HEK293 (cell line): ENCODE data around the gene SNN.

Source experiments
- CTCF ChIA-PET: fragments of 350-600 bp; formaldehyde crosslinking; extraction: SDS; loops from one replicate; lab custom pipeline; 2021; ENCODE audit warnings: antibody characterized with exemption; lab: Yijun Ruan, JAX
- POLR2A ChIA-PET: fragments of 300-600 bp; formaldehyde crosslinking; extraction: SDS; loops from one replicate; lab custom pipeline; 2020; ENCODE audit warnings: antibody characterized with exemption, inconsistent platforms; lab: Yijun Ruan, JAX
- H3K27ac ChIP-seq: fragments of 200-500 bp; sonication (Bioruptor generic); 2 replicates; pipeline ENCODE4 v1.5.1; 2014; ENCODE audit warnings: low read depth, low read length, control low read depth, inconsistent platforms; ENCODE audit errors: extremely low read depth
- H3K36me3 ChIP-seq, 2 experiments: fragments of 200-500 bp in 1 of 2; sonication (Bioruptor generic) in 1 of 2; 1 replicate in 1 of 2; 2 replicates in 1 of 2; pipeline ENCODE4 v1.5.1; 2014 to 2017; ENCODE audit warnings: inconsistent platforms in 2 of 2, low read length in 2 of 2; ENCODE audit not compliant: control insufficient read depth in 2 of 2, insufficient read depth in 1 of 2
- H3K4me1 ChIP-seq: fragments of 200-500 bp; sonication (Bioruptor generic); 2 replicates; pipeline ENCODE4 v1.5.1; 2014; ENCODE audit warnings: mild to moderate bottlenecking, low read length, inconsistent platforms; ENCODE audit not compliant: control insufficient read depth, insufficient read depth
- H3K4me3 ChIP-seq: 2 replicates; pipeline ENCODE4 v1.5.1; 2011; ENCODE audit warnings: low read depth, mild to moderate bottlenecking, control low read depth, low read length, moderate library complexity
- H3K9me3 ChIP-seq: fragments of 200-500 bp; sonication (Bioruptor generic); 2 replicates; pipeline ENCODE4 v1.5.1; 2014; ENCODE audit warnings: low read depth, low read length, inconsistent platforms; ENCODE audit not compliant: control insufficient read depth, insufficient read depth
- KLF10 ChIP-seq: fragments of 450-650 bp; IDR thresholded peaks from 2 replicates; pipeline ENCODE4 v1.5.1; 2018; ENCODE audit warnings: missing biosample characterization, mild to moderate bottlenecking, missing genetic modification characterization
- OSR2 ChIP-seq: fragments of 450-650 bp; formaldehyde crosslinking; IDR thresholded peaks from 2 replicates; pipeline ENCODE4 v1.5.1; 2016; ENCODE audit warnings: missing biosample characterization, missing genetic modification characterization
- REPIN1 ChIP-seq: fragments of 450-650 bp; formaldehyde crosslinking; IDR thresholded peaks from 2 replicates; pipeline ENCODE4 v1.5.1; 2017; ENCODE audit warnings: missing biosample characterization, missing genetic modification characterization, low read depth
- SCRT1 ChIP-seq: fragments of 450-650 bp; formaldehyde crosslinking; IDR thresholded peaks from 2 replicates; pipeline ENCODE4 v1.5.1; 2016; ENCODE audit warnings: missing biosample characterization, missing genetic modification characterization, borderline replicate concordance
- SP2 ChIP-seq: fragments of 450-650 bp; formaldehyde crosslinking; IDR thresholded peaks from 2 replicates; pipeline ENCODE4 v1.5.1; 2016; ENCODE audit warnings: missing biosample characterization, missing genetic modification characterization
- SP7 ChIP-seq: fragments of 450-650 bp; formaldehyde crosslinking; IDR thresholded peaks from 2 replicates; pipeline ENCODE4 v1.5.1; 2016; ENCODE audit warnings: missing biosample characterization, missing genetic modification characterization
- ZBTB7A ChIP-seq: fragments of 450-650 bp; formaldehyde crosslinking; IDR thresholded peaks from 2 replicates; pipeline ENCODE4 v1.5.1; 2016; ENCODE audit warnings: low read depth, missing biosample characterization, missing genetic modification characterization
- ZFP41 ChIP-seq: fragments of 450-650 bp; formaldehyde crosslinking; IDR thresholded peaks from 2 replicates; pipeline ENCODE4 v1.5.1; 2016; ENCODE audit warnings: missing biosample characterization, missing genetic modification characterization, borderline replicate concordance
- ZNF112 ChIP-seq: fragments of 450-650 bp; formaldehyde crosslinking; IDR thresholded peaks from 2 replicates; pipeline ENCODE4 v1.5.0; 2017; ENCODE audit warnings: missing biosample characterization, missing genetic modification characterization
- ZNF140 ChIP-seq: fragments of 450-650 bp; formaldehyde crosslinking; IDR thresholded peaks from 2 replicates; pipeline ENCODE4 v1.5.1; 2016; ENCODE audit warnings: missing biosample characterization, missing genetic modification characterization
- ZNF155 ChIP-seq: fragments of 450-650 bp; formaldehyde crosslinking; IDR thresholded peaks from 2 replicates; pipeline ENCODE4 v1.5.1; 2016; ENCODE audit warnings: missing biosample characterization, missing genetic modification characterization
- ZNF571 ChIP-seq: fragments of 450-650 bp; formaldehyde crosslinking; IDR thresholded peaks from 2 replicates; pipeline ENCODE4 v1.5.0; 2017; ENCODE audit warnings: missing biosample characterization, missing genetic modification characterization
- ZNF624 ChIP-seq: fragments of 450-650 bp; formaldehyde crosslinking; IDR thresholded peaks from 2 replicates; pipeline ENCODE4 v1.5.1; 2017; ENCODE audit warnings: missing biosample characterization, missing genetic modification characterization
- ZNF629 ChIP-seq: fragments of 450-650 bp; formaldehyde crosslinking; IDR thresholded peaks from 2 replicates; pipeline ENCODE4 v1.5.1; 2017; ENCODE audit warnings: missing biosample characterization, missing genetic modification characterization
- TF ChIP-seq, protein P1 (sequence below): fragments of 450-650 bp; formaldehyde crosslinking; IDR thresholded peaks from 2 replicates; pipeline ENCODE4 v1.5.1; 2016; ENCODE audit warnings: missing biosample characterization, missing genetic modification characterization
- TF ChIP-seq, protein P2 (sequence below): fragments of 450-650 bp; formaldehyde crosslinking; IDR thresholded peaks from 2 replicates; pipeline ENCODE4 v1.5.1; 2016; ENCODE audit warnings: missing biosample characterization, missing genetic modification characterization
- TF ChIP-seq, protein P3 (sequence below): fragments of 450-650 bp; formaldehyde crosslinking; IDR thresholded peaks from 2 replicates; pipeline ENCODE4 v1.5.1; 2016; ENCODE audit warnings: missing biosample characterization, missing genetic modification characterization, low read depth

Gene SNN

DNA sequence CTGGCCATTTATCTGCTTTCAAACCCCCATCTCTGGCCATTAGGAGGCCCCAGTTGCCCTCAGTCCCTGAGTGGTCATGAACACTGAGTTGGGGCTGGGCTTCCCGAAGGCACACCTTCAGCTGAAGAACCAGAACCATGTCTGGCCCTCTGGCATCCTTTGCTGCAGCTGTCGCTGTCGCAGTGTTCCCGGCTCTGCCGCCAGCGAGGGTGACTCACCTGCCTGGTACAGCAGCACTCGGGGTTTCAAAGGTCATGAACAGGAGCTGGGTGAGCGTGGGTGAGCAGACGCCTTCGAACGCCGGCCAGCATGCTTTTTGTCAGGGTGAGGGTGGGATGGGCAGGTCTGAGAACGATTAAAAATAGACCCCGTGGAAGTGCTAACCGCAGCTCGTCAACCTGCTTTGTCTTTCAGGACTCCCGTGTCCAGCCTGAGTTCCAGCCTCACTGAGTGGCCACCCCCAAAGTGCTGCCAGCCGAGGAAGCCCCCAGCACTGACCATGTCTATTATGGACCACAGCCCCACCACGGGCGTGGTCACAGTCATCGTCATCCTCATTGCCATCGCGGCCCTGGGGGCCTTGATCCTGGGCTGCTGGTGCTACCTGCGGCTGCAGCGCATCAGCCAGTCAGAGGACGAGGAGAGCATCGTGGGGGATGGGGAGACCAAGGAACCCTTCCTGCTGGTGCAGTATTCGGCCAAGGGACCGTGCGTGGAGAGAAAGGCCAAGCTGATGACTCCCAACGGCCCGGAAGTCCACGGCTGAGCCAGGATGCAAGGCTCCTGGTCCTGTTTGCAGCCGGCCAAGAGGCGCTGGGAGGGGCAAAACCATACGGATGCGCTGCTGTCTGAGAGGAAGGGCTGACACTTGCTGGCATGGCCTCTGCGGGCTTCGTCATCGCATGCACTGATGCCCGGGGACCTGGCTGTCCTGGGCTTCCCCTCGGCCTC, 7.6 kb downstream of the SNN start:
- POLR2A ChIA-PET: interaction anchor here (0.6 kb wide), 2 partner anchors 17 to 50 kb away, joined by 3 to 5 read pairs; no protein-coding TSS in a partner anchor
- 0 out of 2 replicates have a peak, but pooled peaks have one; percentile 17 for TF ChIP-seq SCRT1 (tag by site-specific recombination)
- TF ChIP-seq SP2 (tag by site-specific recombination): peak; percentile 31
- TF ChIP-seq OSR2 (tag by site-specific recombination): peak; percentile 48; the same call in 1 of the 2 replicates
- TF ChIP-seq ZNF140 (tag by site-specific recombination): no peak
- no peak for TF ChIP-seq ZNF155 (tag by site-specific recombination)
- TF ChIP-seq, protein P1, sequence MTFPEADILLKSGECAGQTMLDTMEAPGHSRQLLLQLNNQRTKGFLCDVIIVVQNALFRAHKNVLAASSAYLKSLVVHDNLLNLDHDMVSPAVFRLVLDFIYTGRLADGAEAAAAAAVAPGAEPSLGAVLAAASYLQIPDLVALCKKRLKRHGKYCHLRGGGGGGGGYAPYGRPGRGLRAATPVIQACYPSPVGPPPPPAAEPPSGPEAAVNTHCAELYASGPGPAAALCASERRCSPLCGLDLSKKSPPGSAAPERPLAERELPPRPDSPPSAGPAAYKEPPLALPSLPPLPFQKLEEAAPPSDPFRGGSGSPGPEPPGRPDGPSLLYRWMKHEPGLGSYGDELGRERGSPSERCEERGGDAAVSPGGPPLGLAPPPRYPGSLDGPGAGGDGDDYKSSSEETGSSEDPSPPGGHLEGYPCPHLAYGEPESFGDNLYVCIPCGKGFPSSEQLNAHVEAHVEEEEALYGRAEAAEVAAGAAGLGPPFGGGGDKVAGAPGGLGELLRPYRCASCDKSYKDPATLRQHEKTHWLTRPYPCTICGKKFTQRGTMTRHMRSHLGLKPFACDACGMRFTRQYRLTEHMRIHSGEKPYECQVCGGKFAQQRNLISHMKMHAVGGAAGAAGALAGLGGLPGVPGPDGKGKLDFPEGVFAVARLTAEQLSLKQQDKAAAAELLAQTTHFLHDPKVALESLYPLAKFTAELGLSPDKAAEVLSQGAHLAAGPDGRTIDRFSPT (tag by site-specific recombination): peak; percentile 67; the same call in 1 of the 2 replicates
- 0 out of 2 replicates have a peak, but pooled peaks have one; percentile 0 for TF ChIP-seq SP7 (tag by site-specific recombination)
- TF ChIP-seq ZNF624 (tag by site-specific recombination): no peak
- no peak overlapping the region for H3K4me3 ChIP-seq
- H3K36me3 ChIP-seq: peaks cover 0 to 51% of the 10 kb centered on the region in 2 experiments; a peak in 1 of 3 replicates
- CTCF ChIA-PET: interaction anchor here (0.7 to 1.5 kb wide), 2 partner anchors 144 to 419 kb away, joined by 3 to 5 read pairs; no protein-coding TSS in a partner anchor
- H3K4me1 ChIP-seq: peaks cover 6% of the 10 kb centered on the region
- no peaks in the 10 kb centered on the region for H3K9me3 ChIP-seq
- no peak overlapping the region for H3K27ac ChIP-seq

DNA sequence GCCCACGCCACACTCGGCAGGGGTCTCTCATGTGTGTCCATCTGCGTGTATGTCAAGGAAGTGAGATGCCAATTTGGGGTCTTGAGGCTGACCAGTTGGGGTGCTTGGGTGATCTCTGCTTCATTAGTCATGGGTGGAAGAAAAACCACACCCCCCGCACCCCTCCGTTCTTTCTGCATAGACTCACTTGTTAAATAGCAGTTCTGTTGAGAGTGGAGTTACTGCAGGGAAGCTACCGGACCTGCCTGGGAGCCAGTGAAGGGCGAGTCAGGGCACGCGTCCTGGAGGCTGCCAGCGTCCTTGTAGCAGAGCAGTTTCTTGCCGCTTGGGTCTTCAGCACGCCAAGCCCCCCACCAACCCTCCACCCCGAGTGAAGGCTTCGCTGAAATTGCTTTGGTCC, 8.5 kb downstream of the SNN start:
- POLR2A ChIA-PET: interaction anchor here (1.6 kb wide), 1 partner anchor 66 kb away, joined by 4 read pairs; the partner anchor contains the start of gene TXNDC11
- no peak overlapping the region for H3K27ac ChIP-seq
- peaks cover 0 to 60% of the 10 kb centered on the region in 2 experiments; a peak in 1 of 3 replicates for H3K36me3 ChIP-seq
- H3K4me1 ChIP-seq: peaks cover 6% of the 10 kb centered on the region
- no peak overlapping the region for H3K4me3 ChIP-seq
- H3K9me3 ChIP-seq: no peaks in the 10 kb centered on the region
- TF ChIP-seq KLF10 (tag by site-specific recombination) (no peak), SCRT1 (tag by site-specific recombination) (no peak)
- TF ChIP-seq, protein P2, sequence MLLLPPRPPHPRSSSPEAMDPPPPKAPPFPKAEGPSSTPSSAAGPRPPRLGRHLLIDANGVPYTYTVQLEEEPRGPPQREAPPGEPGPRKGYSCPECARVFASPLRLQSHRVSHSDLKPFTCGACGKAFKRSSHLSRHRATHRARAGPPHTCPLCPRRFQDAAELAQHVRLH (tag by site-specific recombination): no peak
- CTCF ChIA-PET: interaction anchor here (0.6 to 2.1 kb wide), 4 partner anchors 13 to 279 kb away, joined by 3 to 6 read pairs (median 4); no protein-coding TSS in a partner anchor

DNA sequence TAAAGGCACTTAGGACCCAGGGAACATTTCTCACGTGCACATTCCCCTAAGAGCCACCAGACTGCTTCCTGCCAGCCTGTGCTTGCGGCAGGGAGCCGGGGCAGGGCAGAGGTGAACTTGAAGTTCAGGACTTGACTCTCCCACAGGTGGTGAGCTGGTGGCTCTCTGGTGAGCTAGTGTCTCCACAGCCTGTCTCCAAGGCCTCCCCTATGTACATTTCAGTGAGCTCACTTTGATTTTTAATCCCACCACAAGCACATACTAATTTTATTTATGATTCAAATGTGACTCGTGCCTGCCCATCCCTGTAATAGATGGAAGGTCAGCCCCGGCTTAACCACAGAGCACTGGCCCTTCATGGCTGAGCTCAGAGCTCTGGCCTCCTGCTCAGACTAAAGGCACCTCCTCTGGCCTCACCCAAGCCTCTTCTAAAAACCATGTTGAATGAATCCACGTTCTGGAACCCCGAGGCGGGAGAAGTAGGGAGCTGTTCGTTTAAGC, 9.2 kb downstream of the SNN start:
- Histone ChIP-seq H3K4me3 (no peak overlapping the region), H3K9me3 (no peaks in the 10 kb centered on the region), H3K4me1 (peaks cover 6% of the 10 kb centered on the region), H3K27ac (no peak overlapping the region), H3K36me3 (peaks cover 0 to 67% of the 10 kb centered on the region in 2 experiments; a peak in 1 of 3 replicates)
- no peak for TF ChIP-seq ZNF571 (tag by site-specific recombination)
- TF ChIP-seq, protein P3, sequence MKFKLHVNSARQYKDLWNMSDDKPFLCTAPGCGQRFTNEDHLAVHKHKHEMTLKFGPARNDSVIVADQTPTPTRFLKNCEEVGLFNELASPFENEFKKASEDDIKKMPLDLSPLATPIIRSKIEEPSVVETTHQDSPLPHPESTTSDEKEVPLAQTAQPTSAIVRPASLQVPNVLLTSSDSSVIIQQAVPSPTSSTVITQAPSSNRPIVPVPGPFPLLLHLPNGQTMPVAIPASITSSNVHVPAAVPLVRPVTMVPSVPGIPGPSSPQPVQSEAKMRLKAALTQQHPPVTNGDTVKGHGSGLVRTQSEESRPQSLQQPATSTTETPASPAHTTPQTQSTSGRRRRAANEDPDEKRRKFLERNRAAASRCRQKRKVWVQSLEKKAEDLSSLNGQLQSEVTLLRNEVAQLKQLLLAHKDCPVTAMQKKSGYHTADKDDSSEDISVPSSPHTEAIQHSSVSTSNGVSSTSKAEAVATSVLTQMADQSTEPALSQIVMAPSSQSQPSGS (tag by site-specific recombination): no peak
- TF ChIP-seq ZNF112 (tag by site-specific recombination): no peak
- no peak for TF ChIP-seq ZBTB7A (tag by site-specific recombination)
- no peak for TF ChIP-seq ZNF629
- TF ChIP-seq REPIN1 (tag by site-specific recombination): no peak
- no peak for TF ChIP-seq ZFP41 (tag by site-specific recombination)
- ChIA-PET POLR2A (interaction anchor here (1.6 kb wide), 1 partner anchor 65 kb away, joined by 4 read pairs; the partner anchor contains the start of gene TXNDC11), CTCF (interaction anchor here (0.6 to 2.1 kb wide), 4 partner anchors 13 to 280 kb away, joined by 3 to 6 read pairs (median 4); partner anchors contain the start of gene GSPT1)
